A549 (cell line): ENCODE data around the gene KCNQ5. TPM values are rescaled to one million over a fixed set of nuclear protein-coding genes. Genes with fewer than 3 reads are reported as not detected.

Experiments
- ATAC-seq, 2 experiments: fragments of 200-7000 bp in 1 of 2; fragments of >200 bp in 1 of 2; cut with Nextera tagmentation in 1 of 2; cut with Tn5 transposase in 1 of 2; 3 replicates each; pipeline versions ENCODE4 v1.8.0 to v1.9.1; 2018 to 2020; ENCODE audit warnings: mild to moderate bottlenecking in 1 of 2, moderate library complexity in 1 of 2
- CTCF ChIA-PET: fragments of 300-600 bp; sonication (Branson Sonifier 250); formaldehyde crosslinking; extraction: SDS; loops from one replicate; lab custom pipeline; 2021; ENCODE audit warnings: antibody characterized with exemption, inconsistent platforms; lab: Yijun Ruan, JAX
- POLR2A ChIA-PET: fragments of 350-600 bp; formaldehyde crosslinking; extraction: SDS; loops from one replicate; lab custom pipeline; 2021; ENCODE audit warnings: antibody characterized with exemption, inconsistent platforms; lab: Yijun Ruan, JAX
- DNase-seq, 2 experiments: peaks; one replicate each; pipeline versions ENCODE4 v3.0.0 to v3.0.0-alpha.2; 2011 to 2016; ENCODE audit warnings: low read depth in 1 of 2, low spot score in 1 of 2
- FAIRE-seq: peaks from 2 replicates; lab custom pipeline; 2011; peaks lifted over from hg19 to GRCh38; lab: Jason Lieb, UNC
- H3K27ac ChIP-seq, 2 experiments: fragments of >200 bp; sonication (Bioruptor Twin); formaldehyde crosslinking; 3 replicates each; pipeline ENCODE4 v1.5.1; 2016 to 2017
- H3K4me1 ChIP-seq: fragments of >200 bp; sonication (Bioruptor Twin); formaldehyde crosslinking; 3 replicates; pipeline ENCODE4 v1.6.1; 2016
- H3K4me2 ChIP-seq: fragments of >200 bp; sonication (Bioruptor Twin); formaldehyde crosslinking; 3 replicates; pipeline ENCODE4 v1.6.1; 2016
- H3K4me3 ChIP-seq: fragments of >200 bp; sonication (Bioruptor Twin); formaldehyde crosslinking; 3 replicates; pipeline ENCODE4 v1.5.1; 2016
- H3K9me3 ChIP-seq: fragments of >200 bp; sonication (Bioruptor Twin); formaldehyde crosslinking; 3 replicates; pipeline ENCODE4 v1.6.1; 2016
- ATOH8 ChIP-seq: fragments of 250-450 bp; sonication (Bioruptor Pico); IDR thresholded peaks from 2 replicates; pipeline ENCODE4 v1.5.0; 2020; ENCODE audit warnings: low read depth, mild to moderate bottlenecking, moderate library complexity
- BHLHE40 ChIP-seq: IDR thresholded peaks from 2 replicates; pipeline ENCODE4 v1.6.1; 2012; ENCODE audit warnings: low read depth, low read length, inconsistent platforms
- CTCF ChIP-seq: fragments of >200 bp; sonication (Bioruptor Twin); formaldehyde crosslinking; IDR thresholded peaks from 3 replicates; pipeline ENCODE4 v1.5.1; 2016
- EHF ChIP-seq: fragments of 250-450 bp; sonication (Bioruptor Pico); IDR thresholded peaks from 2 replicates; pipeline ENCODE4 v1.5.0; 2020; ENCODE audit warnings: mild to moderate bottlenecking
- EHMT2 ChIP-seq: fragments of 200-600 bp; sonication (generic); IDR thresholded peaks from 2 replicates; pipeline ENCODE4 v1.6.1; 2016; ENCODE audit warnings: antibody characterized with exemption, low read depth, mild to moderate bottlenecking, moderate library complexity
- HDAC2 ChIP-seq: fragments of 200-600 bp; sonication (generic); IDR thresholded peaks from 2 replicates; pipeline ENCODE4 v1.6.1; 2016
- HMGXB4 ChIP-seq: fragments of 250-450 bp; sonication (Bioruptor Pico); IDR thresholded peaks from 2 replicates; pipeline ENCODE4 v1.5.0; 2021; ENCODE audit warnings: mild to moderate bottlenecking, moderate library complexity, borderline replicate concordance
- HOXB5 ChIP-seq: fragments of 250-450 bp; sonication (Bioruptor Pico); IDR thresholded peaks from 2 replicates; pipeline ENCODE4 v1.5.0; 2020; ENCODE audit warnings: mild to moderate bottlenecking, moderate library complexity
- JUN ChIP-seq, 2 experiments: fragments of >200 bp; sonication (Bioruptor Twin); formaldehyde crosslinking; IDR thresholded peaks; 2 replicates in 1 of 2; 3 replicates in 1 of 2; pipeline ENCODE4 v1.6.1; 2016 to 2017
- MAX ChIP-seq: IDR thresholded peaks from 2 replicates; pipeline ENCODE4 v1.6.1; 2012
- MAZ ChIP-seq: fragments of 150-350 bp; IDR thresholded peaks from 2 replicates; pipeline ENCODE4 v1.6.1; 2014; ENCODE audit warnings: antibody characterized with exemption, low read depth, low read length, borderline replicate concordance
- MYC ChIP-seq: IDR thresholded peaks from 2 replicates; pipeline ENCODE4 v1.6.1; 2012; ENCODE audit warnings: mild to moderate bottlenecking, inconsistent platforms, low read length, improper control_type of control experiment, borderline replicate concordance
- NPAS2 ChIP-seq: fragments of 250-450 bp; sonication (Bioruptor Pico); IDR thresholded peaks from 2 replicates; pipeline ENCODE4 v1.8.0; 2022; ENCODE audit warnings: mild to moderate bottlenecking, moderate library complexity, borderline replicate concordance
- RCOR1 ChIP-seq: fragments of 150-350 bp; IDR thresholded peaks from 2 replicates; pipeline ENCODE4 v1.6.1; 2014; ENCODE audit warnings: antibody characterized with exemption, low read length, low read depth
- REST ChIP-seq: fragments of 200-600 bp; sonication (generic); IDR thresholded peaks from 2 replicates; pipeline ENCODE4 v1.6.1; 2016; ENCODE audit warnings: antibody characterized with exemption, mild to moderate bottlenecking, moderate library complexity
- TFCP2L1 ChIP-seq: fragments of 250-450 bp; sonication (Bioruptor Pico); IDR thresholded peaks from 2 replicates; pipeline ENCODE4 v1.5.0; 2021; ENCODE audit warnings: mild to moderate bottlenecking
- TP53 ChIP-seq: fragments of 250-450 bp; sonication (Bioruptor Pico); IDR thresholded peaks from 2 replicates; pipeline ENCODE4 v1.5.0; 2021; ENCODE audit warnings: mild to moderate bottlenecking, moderate library complexity
- USF2 ChIP-seq: fragments of 450-650 bp; IDR thresholded peaks from 2 replicates; pipeline ENCODE4 v1.6.1; 2014; ENCODE audit warnings: antibody characterized with exemption
- ZC3H11A ChIP-seq: fragments of 450-650 bp; IDR thresholded peaks from 2 replicates; pipeline ENCODE4 v1.6.1; 2014; ENCODE audit warnings: antibody characterized with exemption, mild to moderate bottlenecking
- ZNF302 ChIP-seq: fragments of 250-450 bp; sonication (Bioruptor Pico); IDR thresholded peaks from 2 replicates; pipeline ENCODE4 v1.9.0; 2021; ENCODE audit warnings: inconsistent platforms, mild to moderate bottlenecking, moderate library complexity
- WGBS: methylation state at CpG from one replicate; pipeline ENCODE4 v1.1.6; 2017; ENCODE audit errors: missing lambda C conversion rate; 5-methylcytosine and 5-hydroxymethylcytosine counted together
- polyA plus RNA-seq, 4 experiments: library from polyadenylated mRNA; depleted of rRNA in 3 of 4; stranded (reverse); fragments of >200 nt; fragmentation: RNase III in 1 of 4; extraction: RNeasy Plus Mini Kit Qiagen cat#74134 plus additional on column Dnase treatment in 1 of 4; gene quantifications; 2 replicates in 3 of 4; 3 replicates in 1 of 4; pipeline ENCODE4 v1.2.3, GENCODE V29; 2011 to 2017

The KCNQ5 gene
- polyA plus RNA-seq, 2 of the 4 experiments (the other 2 are of a cell fraction): 1.2 to 1.3 TPM

GRCh38 chr6:72905705-72906478, 284.0 kb downstream of the KCNQ5 start:
- no peak for ATAC-seq
- Histone ChIP-seq H3K27ac (peak overlapping the region in 1 of 2 experiments; percentile 56; a peak in 2 of 6 replicates), H3K9me3 (no peaks in the 10 kb centered on the region), H3K4me2 (no peak overlapping the region), H3K4me3 (no peak overlapping the region), H3K4me1 (no peaks in the 10 kb centered on the region)
- FAIRE-seq: no peak
- CTCF ChIA-PET: no interaction called here
- POLR2A ChIA-PET: no interaction called here
- DNase-seq: no peak
- WGBS: 80% methylated on average over 6 of the region's 6 CpGs
- TF ChIP-seq JUN (IDR thresholded peaks at IDR 0.05) (no peak), TFCP2L1 (CRISPR knock-in tag) (no peak), ZC3H11A (no peak), HOXB5 (CRISPR knock-in tag) (no peak)

- FAIRE-seq (no peak), DNase-seq (no peak), ATAC-seq (no peak)
- TF ChIP-seq MYC: no peak
- no peak for TF ChIP-seq TP53 (CRISPR knock-in tag)
- TF ChIP-seq MAX: no peak
- TF ChIP-seq ZC3H11A: no peak
- no peak for TF ChIP-seq USF2
- TF ChIP-seq RCOR1: no peak
- no peak for TF ChIP-seq CTCF
- no peak for TF ChIP-seq REST
- no peak for TF ChIP-seq ATOH8 (CRISPR knock-in tag)
- TF ChIP-seq MAZ: no peak
- TF ChIP-seq BHLHE40: no peak
- no peak for TF ChIP-seq JUN (IDR thresholded peaks at IDR 0.05)
- no peak for TF ChIP-seq ZNF302 (CRISPR knock-in tag)
- TF ChIP-seq EHMT2: no peak
- no peak for TF ChIP-seq HMGXB4
- no peak for TF ChIP-seq HOXB5 (CRISPR knock-in tag)
- no peak for TF ChIP-seq EHF (CRISPR knock-in tag)
- TF ChIP-seq HDAC2: no peak
- TF ChIP-seq NPAS2 (CRISPR knock-in tag): no peak
- POLR2A ChIA-PET: no interaction called here
- Histone ChIP-seq H3K4me3 (no peak overlapping the region), H3K4me2 (no peak overlapping the region), H3K4me1 (no peaks in the 10 kb centered on the region), H3K9me3 (no peaks in the 10 kb centered on the region), H3K27ac (no peak overlapping the region)
- CTCF ChIA-PET: no interaction called here
- WGBS: 43% methylated on average over 2 of the region's 2 CpGs
Observed at GRCh38 chr6:72911463-72912155, 289.7 kb downstream of the KCNQ5 start.
